SKM-1 treated with dmso at 0.1 percent for 144 hours (cell line): ENCODE data around the gene ITGA11.
"Not testable (repeated sequence)": the region's sequence is repeated elsewhere in the genome, so short reads cannot be mapped to it uniquely, and the experiment has no call there.

Source experiments
- DNase-seq: peaks from one replicate; lab custom pipeline; 2025; ENCODE audit not compliant: unreplicated experiment; lab: John Stamatoyannopoulos, UW

ITGA11 gene

GRCh38 chr15:68426116-68426515 lies 5.8 kb downstream of the ITGA11 start:
- DNase-seq, result no peak

GRCh38 chr15:68425428-68426060 lies 6.4 kb downstream of the ITGA11 start:
- no peak for DNase-seq

- no peak for DNase-seq
These were observed 7.1 kb downstream of the ITGA11 start for GRCh38 chr15:68424754-68425390.

- no peak for DNase-seq
These were observed 8.3 kb downstream of the ITGA11 start for GRCh38 chr15:68423359-68424296.

GRCh38 chr15:68422403-68423145 lies 9.4 kb downstream of the ITGA11 start:
- not testable (repeated sequence) for DNase-seq

GRCh38 chr15:68421798-68422402 lies 10.1 kb downstream of the ITGA11 start:
- DNase-seq, result no peak

- peak; percentile 43 for DNase-seq
These were observed 10.8 kb downstream of the ITGA11 start for GRCh38 chr15:68421115-68421551.

GRCh38 chr15:68420186-68420684 lies 11.7 kb downstream of the ITGA11 start:
- DNase-seq, result no peak

GRCh38 chr15:68419301-68420175 lies 12.4 kb downstream of the ITGA11 start:
- DNase-seq, result no peak

- peak; percentile 28 for DNase-seq
These were observed 13.3 kb downstream of the ITGA11 start for GRCh38 chr15:68418611-68419161.

GRCh38 chr15:68417897-68418296 lies 14.1 kb downstream of the ITGA11 start:
- DNase-seq, result no peak

- DNase-seq, result no peak
These were observed 14.9 kb downstream of the ITGA11 start for GRCh38 chr15:68417051-68417450.

- DNase-seq, result no peak
These were observed 15.8 kb downstream of the ITGA11 start for GRCh38 chr15:68416158-68416535.

- DNase-seq, result no peak
These were observed 16.3 kb downstream of the ITGA11 start for GRCh38 chr15:68415501-68416157.

GRCh38 chr15:68415061-68415460 lies 16.9 kb downstream of the ITGA11 start:
- DNase-seq, result no peak

- no peak for DNase-seq
These were observed 17.4 kb downstream of the ITGA11 start for GRCh38 chr15:68414591-68414990.

GRCh38 chr15:68414206-68414555 lies 17.8 kb downstream of the ITGA11 start:
- no peak for DNase-seq

- no peak for DNase-seq
These were observed 18.4 kb downstream of the ITGA11 start for GRCh38 chr15:68413363-68414205.
